Measurements from ENCODE around the gene ARID1B.

The ARID1B gene

GRCh38 chr6:156774863-156775405 is 2.2 kb upstream of the ARID1B start:
- peak; percentile 29 for DNase-seq

DNA sequence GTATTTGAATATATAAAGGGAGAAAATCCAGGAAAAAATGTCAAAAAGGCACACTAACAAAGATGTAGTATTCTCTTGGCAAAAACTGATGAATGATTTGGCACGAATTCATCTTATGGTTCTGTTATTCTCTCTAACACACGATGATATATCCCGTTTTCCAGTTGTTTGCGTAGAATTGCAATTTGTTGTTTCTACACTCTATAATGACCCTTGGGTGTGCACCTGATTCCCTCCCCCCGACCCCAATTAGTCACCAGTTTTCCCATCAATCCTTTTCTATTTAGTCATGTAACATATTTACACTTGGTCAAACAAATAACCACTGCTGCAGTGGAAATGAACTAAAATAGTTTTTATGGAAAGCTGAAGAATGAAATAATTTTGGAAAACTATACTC is 1.5 kb upstream of the ARID1B start:
- no peak for DNase-seq

GRCh38 chr6:156776470-156776839 is 723 bp upstream of the ARID1B start:
- DNase-seq: peak; percentile 50

DNA sequence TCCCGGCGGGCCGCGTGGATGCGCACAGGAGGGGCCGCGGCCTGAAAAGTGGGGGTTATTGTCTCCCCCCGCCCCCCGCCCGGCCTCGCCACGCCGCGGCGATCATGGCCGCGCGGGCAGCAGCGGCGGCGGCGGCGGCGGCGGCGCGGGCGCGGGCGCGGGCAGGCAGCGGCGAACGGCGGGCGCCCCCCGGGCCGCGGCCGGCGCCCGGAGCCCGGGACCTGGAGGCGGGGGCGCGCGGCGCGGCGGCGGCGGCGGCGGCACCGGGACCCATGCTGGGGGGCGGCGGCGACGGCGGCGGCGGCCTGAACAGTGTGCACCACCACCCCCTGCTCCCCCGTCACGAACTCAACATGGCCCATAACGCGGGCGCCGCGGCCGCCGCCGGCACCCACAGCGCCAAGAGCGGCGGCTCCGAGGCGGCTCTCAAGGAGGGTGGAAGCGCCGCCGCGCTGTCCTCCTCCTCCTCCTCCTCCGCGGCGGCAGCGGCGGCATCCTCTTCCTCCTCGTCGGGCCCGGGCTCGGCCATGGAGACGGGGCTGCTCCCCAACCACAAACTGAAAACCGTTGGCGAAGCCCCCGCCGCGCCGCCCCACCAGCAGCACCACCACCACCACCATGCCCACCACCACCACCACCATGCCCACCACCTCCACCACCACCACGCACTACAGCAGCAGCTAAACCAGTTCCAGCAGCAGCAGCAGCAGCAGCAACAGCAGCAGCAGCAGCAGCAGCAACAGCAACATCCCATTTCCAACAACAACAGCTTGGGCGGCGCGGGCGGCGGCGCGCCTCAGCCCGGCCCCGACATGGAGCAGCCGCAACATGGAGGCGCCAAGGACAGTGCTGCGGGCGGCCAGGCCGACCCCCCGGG is 637 bp downstream of the ARID1B start:
- DNase-seq: peak; percentile 78

GRCh38 chr6:156778454-156779205 is 1.5 kb downstream of the ARID1B start:
- peak; percentile 83 for DNase-seq

DNA sequence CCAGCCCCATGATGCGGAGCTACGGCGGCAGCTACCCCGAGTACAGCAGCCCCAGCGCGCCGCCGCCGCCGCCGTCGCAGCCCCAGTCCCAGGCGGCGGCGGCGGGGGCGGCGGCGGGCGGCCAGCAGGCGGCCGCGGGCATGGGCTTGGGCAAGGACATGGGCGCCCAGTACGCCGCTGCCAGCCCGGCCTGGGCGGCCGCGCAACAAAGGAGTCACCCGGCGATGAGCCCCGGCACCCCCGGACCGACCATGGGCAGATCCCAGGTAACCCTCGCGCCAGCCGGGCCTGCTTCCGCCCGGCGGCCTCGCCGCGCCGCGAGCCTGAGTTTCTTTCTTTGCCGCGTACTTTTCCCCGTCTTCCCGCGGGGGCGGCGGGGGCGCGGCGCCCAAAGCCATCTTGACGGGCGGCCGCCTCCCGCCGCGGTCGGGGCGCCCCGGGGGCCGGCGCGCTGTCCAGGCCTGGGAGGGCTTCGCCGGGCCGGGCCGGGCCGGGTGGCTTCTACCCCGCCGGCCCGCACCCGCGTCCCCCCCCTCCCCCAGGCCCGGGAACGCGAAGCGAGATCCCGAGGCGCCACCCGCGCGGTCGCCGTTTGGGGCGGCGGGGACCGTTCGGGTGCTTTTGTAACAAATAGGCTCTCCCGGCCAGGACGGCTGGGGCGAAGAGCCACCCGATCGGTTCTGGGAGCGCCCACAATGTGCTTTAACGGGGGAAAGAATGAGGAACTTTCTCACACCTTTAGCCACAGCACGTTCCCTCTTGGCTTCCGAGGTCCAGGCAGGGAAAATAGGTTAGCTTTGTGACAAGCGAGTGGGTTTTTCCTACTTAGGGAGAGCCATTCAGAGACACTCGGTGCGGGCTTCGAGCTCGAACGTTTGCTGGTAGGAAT is 2.3 kb downstream of the ARID1B start:
- DNase-seq: peak; percentile 71

DNA sequence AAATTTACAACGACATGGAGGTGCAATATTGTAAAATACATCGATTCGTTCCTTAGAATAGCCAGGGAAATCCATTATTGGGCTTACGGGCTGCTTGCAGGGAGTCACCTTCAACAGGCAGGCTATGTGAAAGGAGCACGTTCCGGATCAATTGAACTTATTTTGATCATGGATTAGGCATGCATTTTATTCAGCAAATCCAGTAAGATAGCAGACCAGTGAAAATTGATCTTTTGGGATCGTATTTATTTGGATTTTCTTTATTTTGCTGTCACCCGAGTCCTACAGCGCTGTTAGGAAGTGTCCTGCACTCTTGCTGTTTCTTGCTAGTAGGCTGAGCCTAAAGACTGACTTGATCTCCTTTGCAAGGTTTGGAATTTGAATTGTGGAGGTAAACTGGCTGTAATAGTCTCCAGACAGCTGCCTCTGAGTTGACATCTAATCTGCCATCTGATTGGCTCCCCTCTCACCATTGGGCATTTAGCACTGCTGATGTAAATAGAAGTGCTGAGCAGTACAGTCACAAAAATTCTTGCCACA is 3.0 kb downstream of the ARID1B start:
- peak; percentile 90 for DNase-seq

- DNase-seq: peak; percentile 19
These were observed 4.0 kb downstream of the ARID1B start for GRCh38 chr6:156780962-156781853.

- DNase-seq: no peak
These were observed 4.9 kb downstream of the ARID1B start for GRCh38 chr6:156781861-156782631.

DNA sequence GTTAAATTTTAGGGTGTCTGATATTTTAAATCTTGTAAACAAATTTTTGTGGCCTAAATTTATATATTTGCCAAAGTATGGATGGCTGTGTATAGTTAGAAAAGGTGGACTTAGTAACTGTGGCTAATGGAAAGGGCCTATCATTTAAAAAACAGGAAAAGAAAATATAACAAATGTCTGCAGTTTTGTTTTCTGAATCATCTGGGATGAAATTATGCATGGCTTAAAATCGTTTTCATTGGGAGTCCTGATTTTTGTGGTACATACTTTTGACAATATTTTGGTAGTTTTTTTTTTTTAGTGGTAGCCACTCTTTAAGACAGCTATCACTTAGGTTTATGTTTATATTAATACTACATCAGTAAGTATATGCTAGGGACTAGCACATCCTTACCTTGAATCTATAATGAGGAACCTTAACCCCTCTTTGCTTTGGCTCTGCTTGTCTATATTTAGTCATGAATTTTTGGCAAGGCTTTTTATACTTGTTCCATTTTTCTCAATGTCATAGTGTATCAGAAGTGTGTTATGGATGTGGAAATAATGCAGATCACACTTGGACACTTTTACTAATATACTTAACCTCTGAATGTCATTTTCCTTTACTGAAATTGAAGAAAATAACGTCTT is 5.6 kb downstream of the ARID1B start:
- DNase-seq: no peak

DNA sequence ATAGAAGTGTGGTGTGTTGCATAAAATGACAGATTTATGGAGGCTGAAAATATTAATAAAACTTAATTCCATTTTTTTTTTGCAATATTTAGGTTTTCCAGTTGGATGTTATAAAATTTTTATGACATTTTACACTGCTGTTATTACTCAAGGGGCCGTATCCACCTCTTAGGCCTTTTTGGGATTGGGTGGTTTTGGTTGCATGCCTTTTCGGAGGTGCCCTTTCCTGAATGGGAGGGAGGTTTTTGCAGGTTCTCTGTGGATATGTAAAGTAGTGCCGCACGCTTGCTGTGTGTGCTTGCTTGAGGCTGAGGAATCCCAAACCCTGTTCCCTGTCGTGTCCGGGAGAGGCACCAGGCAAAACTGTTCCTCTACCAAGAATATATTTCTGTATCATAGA is 6.8 kb downstream of the ARID1B start:
- no peak for DNase-seq

DNA sequence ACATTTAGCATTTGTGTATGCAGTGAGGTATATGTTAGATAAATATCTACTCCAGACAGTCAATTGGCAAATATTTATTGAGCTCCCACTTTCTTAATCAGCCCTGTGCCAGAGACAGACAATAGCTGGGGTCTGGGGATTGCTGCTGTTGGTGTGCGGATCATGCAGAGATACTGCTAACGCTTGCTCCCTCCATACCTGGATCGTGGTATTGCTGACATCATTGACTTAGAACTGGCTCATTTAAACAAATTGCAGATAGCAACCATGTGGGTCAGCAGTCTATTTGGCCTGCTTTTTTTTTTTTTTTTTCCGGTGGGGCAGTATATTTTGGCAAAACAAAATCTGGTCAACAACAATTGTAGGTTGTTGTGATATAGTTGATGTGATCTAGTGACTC is 9.5 kb downstream of the ARID1B start:
- DNase-seq: no peak

DNA sequence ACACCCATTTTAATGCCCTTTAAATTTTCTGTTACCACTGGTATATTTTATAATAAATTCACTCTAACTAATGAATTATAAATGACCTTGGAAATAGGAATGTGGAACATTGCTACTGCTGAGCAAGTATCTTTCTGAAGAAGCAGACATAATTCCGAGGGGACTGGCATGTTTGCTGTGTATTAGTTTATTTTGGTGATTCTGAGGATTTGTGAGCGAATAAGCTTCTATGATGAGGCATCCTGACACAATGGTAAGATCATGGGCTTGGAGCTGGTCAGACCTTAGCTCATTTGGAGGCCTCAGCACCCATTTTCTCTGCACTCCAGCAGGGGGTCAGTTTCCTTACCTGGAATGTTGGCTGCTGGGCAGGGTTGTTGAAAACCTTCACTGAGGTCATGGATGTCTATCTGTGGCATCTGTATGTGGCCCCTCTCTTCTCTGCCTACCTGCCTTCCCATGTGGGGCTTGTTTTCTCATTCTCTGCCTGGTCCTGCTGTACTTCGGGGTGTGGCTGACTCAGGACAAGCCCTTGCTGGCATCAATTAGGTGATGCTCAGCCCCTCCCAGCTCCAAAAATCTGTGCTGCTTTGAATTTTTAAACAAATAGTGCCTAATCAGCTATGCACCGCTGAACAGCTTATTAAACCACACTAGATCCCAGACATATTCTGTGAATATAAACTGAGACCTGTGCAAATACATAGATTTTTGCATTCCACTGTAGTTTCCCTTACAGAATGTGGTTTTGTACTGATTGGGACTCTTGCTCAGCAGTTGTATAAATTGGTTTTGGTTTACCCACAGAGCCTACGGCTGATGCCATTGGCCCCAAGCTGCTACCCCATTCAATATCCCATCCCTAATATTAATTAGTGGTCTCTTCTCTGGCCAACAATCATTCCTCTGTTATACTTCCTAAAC is 10.7 kb downstream of the ARID1B start:
- no peak for DNase-seq

GRCh38 chr6:156789081-156789943 is 12.1 kb downstream of the ARID1B start:
- DNase-seq: no peak

DNA sequence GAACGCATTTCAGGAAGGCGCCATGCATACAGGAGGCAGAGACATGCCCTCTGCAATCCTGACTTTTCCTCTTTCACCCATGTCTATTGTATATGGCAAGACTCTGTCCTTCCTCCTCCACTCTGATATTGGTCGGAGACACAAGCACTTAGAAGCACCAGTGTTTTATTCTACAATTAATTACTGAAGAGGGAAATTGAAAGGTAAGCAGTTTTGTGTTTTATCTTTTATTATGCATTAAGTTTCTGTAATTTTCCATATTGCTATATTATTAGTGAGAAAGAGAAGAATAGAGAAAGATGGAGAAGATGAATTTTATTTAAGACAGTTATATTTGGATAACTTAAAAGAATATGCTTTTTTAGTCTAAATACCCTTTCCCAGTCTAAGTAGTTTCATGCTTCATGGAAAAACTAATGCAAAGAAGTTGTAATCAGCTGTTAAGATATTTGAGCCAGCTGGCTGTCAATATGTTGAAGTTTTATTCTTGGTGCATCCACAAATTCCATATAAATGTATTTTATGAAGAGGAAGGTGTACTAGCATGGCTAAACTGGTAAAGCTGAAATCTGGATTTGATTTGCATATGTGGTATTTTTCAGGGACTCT is 13.6 kb downstream of the ARID1B start:
- DNase-seq: no peak

GRCh38 chr6:156791320-156791850 is 14.2 kb downstream of the ARID1B start:
- DNase-seq: peak; percentile 78

- no peak for DNase-seq
These were observed 16.0 kb downstream of the ARID1B start for GRCh38 chr6:156793200-156793599.
